GM15510 (cell line): ENCODE results near the gene MLC1.

Experiments
- POLR2A ChIP-seq: IDR thresholded peaks from 3 replicates; pipeline ENCODE4 v1.6.1; 2011; ENCODE audit warnings: borderline replicate concordance; ENCODE audit not compliant: insufficient read length; ENCODE audit errors: extremely low read depth

Gene MLC1

DNA sequence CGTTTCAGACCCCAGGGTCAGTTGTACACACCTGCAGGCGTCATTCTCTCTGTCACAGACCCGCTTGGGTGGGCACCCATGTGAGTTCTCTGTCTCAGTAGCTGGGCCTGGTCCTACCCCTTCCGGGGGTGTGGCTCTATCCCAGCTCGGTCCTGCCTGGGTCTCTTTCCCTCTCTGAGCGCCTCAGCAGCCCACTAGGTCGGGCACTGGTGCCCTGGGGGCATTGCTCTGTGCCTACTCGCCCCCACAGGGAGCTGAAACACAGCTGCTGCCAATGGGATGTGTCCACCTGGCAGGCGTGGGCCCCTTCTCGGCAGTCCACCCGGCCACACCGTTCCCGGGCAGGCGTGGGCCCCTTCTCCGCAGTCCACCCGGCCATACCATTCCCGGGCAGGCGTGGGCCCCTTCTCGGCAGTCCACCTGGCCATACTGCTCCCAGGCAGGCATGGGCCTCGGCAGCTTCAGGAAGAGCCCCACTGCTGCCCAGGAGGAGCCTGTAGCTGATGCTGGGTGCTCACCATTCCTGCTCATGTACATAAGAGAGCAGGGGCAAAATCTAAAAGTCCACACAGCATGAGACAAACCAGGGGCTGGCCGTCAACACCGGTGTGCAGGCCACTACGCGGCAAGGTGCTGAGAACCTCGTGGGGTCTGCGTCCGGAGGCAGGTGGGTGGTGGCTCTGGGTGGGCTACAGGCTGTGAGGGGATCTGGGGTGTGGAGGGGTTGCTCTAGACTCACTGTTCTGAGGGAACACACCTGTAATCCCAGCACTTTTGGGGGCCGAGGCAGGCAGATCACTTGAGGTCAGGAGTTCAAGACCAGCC lies 12.3 kb downstream of the MLC1 start:
- no peak for TF ChIP-seq POLR2A

DNA sequence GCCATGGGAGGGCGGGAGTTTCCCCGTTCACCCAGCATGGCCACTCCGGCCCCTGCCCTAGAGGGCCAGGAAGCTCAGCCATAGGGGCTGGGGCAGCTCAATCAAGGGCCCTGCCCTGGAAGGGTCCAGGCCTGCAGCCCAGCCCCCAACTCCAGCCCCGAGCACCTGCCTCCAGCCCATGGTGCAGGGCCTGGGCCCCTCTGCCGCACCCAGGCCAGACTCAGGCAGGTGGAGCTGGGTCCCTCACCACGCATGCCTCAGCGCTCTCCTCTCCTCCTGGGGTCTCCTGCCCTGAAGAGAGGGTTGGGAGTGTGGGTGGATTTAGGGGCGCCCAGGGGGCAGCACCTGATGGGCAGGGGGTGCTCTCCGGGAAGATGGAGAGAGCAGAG lies 13.1 kb downstream of the MLC1 start:
- TF ChIP-seq POLR2A, result no peak

DNA sequence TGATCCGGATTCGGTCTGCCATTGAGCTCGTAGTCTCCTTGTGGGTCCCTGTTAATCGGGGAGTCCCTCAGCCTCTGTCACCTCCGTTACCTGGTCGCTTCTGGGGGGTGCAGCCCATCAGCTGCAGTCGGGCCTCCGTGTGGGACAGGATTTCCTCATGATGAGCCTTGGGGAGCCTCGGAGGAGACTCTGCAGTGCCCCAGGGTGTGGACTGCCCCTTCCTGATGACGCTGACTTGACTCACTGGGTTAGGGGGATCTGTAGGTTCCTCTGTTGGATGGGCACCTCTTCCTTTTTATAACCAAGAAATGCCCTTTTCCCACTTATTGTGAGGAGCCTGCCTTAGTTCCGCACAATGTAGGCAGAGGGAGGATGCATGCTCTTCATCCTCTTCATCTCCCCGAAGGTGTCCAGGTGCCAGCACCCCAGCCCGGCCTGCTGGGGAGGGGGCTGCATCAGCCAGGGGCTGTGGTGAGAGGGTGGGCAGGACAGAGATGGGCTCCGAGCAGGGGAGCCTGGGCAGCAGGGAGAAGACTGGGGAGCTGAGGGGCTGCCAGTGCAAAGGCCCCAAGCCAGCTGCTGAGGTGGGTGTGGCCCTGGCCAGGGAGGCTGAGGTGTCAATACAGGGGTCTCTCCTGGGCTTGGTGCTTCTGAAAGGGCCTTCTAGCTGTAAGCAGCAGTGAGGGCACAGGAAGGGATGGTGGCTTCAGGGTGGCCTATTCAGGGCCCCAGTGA lies 13.6 kb downstream of the MLC1 start:
- no peak for TF ChIP-seq POLR2A

DNA sequence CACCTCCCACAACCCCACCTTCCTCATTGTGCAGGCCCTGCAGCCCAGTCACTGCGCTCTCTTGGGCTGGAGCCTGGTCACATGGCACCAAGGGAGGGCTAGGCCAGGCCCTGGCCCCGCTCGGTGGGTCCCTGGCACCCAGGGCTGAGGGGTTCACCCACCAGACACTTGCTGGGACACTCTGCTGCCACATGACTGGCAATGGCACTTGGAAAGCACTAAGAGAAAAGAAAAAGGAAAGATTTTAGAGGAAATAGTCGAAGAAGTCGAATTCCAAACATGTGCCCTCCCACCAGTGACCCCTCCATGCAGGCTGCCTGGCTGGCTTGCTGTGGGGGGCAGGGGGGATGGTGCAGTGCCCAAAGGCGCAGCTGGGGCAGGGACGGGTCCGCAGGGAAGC lies 14.9 kb downstream of the MLC1 start:
- no peak for TF ChIP-seq POLR2A

DNA sequence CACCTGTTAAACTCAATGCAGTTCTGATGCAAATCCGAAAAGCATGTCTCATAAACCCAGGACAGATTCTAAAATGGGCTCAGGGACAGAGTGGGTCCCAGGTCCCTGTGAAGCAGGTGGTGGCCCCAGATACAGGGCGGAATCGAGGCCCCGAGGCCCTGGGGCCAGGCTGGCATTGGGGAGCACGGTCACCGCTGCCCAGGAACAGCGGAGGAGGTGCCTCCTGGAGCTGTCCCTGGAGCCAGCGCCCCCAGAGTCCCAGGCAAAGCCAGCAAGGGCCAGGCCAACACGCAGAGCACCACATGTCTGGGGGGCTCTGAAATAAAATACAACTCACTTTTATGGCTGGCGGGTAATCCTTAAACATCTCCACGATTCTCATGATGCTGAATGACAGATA lies 17.1 kb downstream of the MLC1 start:
- TF ChIP-seq POLR2A, result no peak

DNA sequence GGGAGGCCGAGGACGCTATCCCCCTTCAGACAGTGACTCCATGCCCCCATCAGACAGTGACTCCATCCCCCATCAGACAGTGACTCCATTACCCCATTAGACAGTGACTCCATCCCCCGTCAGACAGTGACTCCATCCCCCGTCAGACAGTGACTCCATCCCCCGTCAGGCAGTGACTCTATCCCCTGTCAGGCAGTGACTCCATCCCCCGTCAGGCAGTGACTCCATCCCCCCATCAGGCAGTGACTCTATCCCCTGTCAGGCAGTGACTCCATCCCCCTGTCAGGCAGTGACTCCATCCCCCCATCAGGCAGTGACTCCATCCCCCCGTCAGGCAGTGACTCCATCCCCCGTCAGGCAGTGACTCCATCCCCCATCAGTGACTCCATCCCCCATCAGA lies 18.0 kb downstream of the MLC1 start:
- no peak for TF ChIP-seq POLR2A

DNA sequence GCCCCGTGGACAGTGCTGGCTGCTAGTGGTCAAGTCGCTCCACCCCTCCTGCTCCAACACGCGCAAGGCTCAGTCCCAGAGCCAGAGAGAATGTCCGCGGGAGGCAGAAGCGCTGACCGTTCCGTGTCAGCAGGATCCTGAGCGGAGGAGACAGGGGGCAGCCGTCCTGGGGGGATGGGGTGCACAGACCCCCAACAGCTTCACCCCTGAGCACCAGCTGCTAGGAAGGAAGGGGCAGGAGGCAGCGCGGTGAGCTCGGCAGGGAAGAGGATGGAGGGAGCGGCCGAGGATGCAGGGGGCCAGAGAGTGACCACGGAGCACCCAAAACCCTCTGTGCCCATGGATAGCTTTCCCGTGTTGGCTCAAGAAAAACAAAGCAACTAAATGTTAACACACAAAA lies 20.8 kb downstream of the MLC1 start:
- TF ChIP-seq POLR2A, result no peak

DNA sequence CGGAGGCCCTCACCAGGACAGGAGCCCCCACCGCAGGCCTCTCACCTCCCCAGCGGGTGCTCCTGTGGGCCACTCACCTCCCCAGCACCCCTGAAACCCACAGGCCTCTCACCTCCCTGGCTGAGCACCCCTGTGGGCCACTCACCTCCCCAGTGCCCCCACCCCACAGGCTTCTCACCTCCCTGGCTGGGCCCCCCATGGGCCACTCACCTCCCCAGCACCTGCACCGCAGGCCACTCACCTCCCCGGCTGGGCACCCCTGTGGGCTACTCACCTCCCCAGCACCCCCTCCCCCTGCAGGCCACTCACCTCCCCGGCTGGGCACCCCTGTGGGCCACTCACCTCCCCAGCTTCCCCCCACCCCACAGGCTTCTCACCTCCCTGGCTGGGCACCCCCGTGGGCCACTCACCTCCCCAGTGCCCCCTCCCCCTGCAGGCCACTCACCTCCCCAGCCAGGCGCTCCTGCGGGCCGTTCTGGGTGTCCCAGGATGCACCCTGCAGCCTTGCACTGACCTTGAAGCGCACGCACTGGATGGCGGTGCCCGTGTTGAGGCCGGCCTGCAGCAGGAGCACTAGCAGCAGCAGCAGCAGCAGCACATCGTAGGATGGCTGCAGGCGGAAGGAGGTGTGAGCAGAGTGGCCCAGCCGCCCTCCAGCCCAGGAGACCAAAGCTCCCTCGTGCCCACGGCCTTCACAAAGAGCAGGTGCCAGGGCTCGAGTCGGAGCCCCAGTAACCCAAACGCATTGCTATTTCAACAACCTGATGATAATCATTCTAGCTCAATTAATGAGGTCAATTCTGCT lies 21.4 kb downstream of the MLC1 start:
- no peak for TF ChIP-seq POLR2A

DNA sequence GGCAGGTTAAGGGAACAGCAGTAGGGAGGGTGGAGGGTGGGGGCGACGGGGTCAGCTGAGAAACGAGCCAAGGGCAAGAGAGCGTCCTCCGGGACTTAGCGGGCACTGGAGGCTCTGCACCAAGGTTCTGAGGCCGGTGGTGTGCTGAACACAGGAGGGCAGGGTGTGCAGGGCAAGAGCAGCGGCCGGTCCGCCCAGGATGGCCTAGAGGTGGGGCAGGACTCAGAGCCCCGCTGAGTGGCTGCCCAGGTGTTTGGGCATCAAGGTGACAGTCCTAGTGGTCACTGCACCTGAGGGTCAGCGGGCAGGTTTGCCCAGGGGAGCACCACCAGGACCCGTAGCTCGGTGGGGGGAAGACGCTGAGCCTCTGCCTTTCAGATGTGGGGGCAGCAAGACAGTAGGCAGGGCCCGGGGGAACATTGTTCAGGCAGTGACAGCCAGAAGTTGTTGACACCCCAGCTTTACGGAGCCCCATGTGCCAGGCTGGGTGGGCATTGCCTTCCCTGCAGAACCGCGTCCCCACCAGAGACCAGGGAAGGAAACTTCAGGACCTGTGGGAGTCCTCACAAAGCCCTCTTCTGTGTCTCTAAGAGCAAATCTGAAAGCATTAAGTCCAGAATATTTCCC lies 22.6 kb downstream of the MLC1 start:
- no peak for TF ChIP-seq POLR2A

DNA sequence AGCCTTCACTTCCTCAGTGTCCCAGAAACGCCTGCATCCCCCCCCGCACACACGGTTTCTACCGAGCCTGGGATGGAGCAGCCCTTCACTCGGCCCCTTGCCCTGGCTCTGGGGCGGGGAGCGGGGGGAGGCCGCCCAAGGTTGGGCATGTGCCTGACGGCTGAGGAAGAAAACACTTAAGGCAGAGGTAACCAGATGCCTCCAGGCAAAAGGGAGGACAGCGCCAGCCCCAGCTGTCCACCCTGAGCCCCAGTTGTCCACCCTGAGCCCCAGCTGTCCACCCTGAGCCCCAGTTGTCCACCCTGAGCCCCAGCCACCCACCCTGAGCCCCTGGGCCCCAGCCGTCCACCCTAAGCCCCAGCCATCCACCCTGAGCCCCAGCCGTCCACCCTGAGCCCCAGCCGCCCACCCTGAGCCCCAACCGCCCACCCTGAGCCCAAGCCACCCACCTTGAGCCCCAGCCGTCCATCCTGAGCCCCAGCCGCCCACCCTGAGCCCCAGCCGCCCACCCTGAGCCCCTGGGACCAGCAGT lies 23.3 kb downstream of the MLC1 start:
- no peak for TF ChIP-seq POLR2A

DNA sequence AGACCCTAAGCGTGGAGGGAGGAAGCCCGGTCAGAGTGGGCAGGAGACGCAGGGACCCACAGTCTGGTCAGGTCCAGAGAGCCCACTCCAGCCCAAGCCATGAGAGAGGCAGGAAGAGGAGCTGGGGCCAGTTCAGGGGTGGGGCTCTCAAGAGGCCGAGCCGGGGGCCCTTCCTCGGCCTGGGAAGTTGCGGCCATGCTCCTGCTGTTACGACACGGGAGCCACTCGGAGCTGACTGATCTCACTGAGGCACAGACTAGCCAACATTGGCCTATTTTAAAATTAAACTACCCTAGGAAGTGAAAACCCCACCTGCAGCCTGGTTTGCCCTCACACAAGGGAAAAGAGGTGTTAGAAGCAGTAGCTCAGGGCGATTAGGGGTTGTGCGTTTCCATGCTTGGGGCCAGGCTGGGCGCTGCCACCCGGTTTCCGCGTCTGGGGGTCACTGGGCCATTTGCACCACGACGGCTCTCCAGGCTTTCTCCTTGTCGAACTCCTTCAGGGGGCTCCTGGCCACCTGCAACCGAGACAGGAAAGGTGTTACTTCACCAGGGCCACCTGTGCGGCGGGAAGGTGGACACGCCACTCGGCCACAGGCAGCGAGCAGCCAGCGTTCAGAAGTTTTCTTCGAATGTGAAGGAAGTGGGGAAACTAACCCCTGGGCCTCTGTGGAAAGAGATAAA lies 23.9 kb downstream of the MLC1 start:
- no peak for TF ChIP-seq POLR2A

DNA sequence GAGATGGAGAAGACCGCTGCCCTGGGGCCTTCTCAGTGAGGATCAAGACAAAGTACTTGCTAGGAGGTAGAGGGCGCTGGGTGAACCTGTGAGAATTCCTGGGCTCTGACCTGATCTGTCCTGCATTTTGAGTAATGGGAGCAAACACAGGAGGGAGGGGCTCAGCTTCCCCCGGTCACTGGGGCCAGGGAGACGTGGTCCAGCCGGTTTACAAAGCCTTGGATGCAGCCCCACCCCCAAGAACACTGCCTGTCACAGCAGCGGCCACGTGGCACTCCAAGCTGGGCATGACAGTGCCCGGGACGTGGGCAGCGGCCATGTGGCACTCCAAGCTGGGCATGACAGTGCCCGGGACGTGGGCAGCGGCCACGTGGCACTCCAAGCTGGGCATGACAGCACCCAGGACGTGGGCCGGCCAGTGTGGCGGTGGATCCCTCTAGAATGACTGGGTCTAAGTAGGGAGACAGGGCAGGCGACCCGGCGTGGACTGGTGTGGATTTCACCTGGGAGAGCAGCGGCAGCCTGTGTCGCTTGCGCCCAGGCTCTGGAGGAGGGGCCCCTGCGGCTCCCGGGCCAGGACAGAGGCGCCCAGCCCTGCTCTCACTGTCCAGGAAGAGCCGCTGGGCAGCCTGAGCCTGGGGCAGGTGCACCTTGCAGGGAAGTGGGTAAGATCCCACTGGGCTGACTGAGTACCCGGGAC lies 24.6 kb downstream of the MLC1 start:
- no peak for TF ChIP-seq POLR2A

DNA sequence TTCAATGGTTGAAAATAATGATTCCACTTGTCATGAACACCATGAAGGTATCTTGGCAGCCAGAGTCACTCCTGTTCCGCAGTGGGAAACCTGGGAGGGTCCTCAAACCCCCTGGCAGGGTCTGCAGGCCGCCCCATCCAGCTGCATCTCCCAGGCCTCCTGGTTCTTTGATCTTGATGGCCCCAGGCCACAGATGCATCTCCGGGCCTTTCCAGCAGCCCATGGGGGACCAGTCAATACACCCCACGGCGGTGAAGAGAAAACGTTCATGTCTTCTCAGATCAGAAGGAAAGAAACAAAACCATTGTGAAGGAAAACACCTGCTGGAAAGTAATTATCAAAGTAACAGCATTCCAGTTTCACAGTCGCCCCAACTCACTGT lies 25.4 kb downstream of the MLC1 start:
- TF ChIP-seq POLR2A, result no peak
